GM19025 (cell line): ENCODE results near the gene TRAPPC12.
A peak's percentile ranks its signal among the peaks of the same experiment; 100 is the strongest.
"Not testable (repeated sequence)": the region's sequence is repeated elsewhere in the genome, so short reads cannot be mapped to it uniquely, and the experiment has no call there.

Source experiments
- ATAC-seq: cut with Tn5 transposase; IDR thresholded peaks from one replicate; pipeline ENCODE4 v1.9.1; 2021; ENCODE audit warnings: mild to moderate bottlenecking, low read depth, moderate library complexity; ENCODE audit not compliant: unreplicated experiment

The TRAPPC12 gene

DNA sequence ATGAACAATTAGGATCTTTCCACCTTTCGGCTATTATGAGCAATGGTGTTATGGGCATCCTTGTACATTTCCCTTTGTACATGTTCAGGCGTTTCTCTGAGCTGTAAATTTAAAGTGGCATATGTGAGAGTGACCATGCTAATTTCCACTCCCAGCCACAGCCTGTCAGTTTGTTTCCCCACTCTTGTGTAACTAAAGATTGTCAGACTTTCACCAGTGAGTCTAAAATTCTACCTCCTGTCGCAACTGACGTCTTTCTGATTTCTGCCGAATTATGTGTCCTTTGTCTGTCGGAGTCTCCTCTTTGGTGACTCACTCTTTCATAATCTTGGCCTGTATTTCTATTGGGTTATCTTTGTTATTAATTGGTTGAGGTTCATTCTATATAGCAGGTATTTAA, 50.7 kb downstream of the TRAPPC12 start:
- no peak for ATAC-seq

DNA sequence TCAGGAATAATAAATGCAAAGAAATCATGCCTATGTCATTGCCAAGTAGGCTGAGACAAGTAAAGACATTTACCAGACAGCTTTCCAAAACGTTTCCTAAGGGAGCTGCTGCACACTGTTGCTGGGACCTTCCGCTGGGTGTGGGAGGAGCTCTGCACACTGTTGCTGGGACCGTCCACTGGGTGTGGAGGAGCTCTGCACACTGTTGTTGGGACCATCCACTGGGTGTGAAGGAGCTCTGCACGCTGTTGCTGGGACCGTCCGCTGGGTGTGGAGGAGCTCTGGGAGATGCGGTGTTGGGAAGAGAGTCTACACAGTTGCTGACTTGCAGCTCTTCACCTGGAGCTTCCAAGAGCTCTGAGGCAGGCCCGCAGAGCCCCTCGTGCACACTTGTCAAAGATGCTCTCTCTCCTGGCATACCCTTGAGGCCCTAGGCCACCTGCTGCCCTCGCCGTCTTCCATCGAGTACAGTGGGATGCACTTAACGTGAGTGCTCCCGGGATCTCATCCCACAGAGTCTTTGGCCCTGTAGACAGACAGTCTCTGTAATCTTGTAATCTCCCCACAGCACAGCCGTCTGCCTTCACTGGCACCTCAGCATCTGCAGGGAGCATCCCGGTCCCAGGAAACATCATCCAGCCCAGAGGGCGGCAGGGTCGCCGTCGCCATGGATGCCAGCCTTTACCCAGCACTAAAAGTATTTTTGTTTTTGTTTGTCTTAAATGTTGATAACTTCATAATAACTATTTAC, 51.4 kb downstream of the TRAPPC12 start:
- ATAC-seq: no peak

DNA sequence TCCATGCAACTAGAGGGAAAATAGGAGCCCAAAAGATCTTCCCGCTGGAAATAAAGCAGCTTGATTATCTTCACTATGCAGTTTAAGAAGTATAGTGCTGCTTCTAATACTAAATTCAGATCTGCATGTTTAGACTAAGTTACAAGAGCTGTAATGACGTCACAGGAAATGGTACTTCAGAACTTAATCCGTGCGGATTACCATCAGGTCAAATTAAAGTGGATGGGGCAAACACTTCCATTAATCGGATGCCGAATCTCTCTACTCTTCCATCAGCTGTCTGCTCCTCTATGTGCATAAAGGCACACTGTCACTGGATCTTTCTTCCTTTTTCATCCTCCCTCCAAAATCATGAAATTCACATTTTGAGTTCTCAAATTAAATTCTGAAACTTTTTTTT, 52.6 kb downstream of the TRAPPC12 start:
- no peak for ATAC-seq

GRCh38 chr2:3432693-3433338, 53.3 kb downstream of the TRAPPC12 start:
- ATAC-seq: no peak

DNA sequence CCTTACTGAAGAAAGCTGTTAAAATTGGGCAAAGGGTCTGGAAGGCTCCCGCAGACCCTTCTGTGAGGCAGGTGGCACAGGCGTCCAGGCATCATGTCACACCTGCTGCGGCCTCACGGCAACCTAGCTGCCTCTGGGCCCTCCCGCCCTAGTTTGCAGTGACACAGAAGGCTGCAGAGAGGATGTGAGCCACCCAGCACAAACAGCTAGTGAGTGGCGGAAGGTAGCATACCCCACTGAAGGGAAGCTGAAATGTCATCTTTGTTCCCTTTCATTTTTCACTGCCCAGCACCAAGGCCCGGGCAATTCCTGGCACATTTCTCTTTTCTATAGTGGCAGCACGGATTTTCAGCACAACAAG, 53.8 kb downstream of the TRAPPC12 start:
- ATAC-seq: no peak

GRCh38 chr2:3433776-3434400, 54.4 kb downstream of the TRAPPC12 start:
- ATAC-seq: no peak

DNA sequence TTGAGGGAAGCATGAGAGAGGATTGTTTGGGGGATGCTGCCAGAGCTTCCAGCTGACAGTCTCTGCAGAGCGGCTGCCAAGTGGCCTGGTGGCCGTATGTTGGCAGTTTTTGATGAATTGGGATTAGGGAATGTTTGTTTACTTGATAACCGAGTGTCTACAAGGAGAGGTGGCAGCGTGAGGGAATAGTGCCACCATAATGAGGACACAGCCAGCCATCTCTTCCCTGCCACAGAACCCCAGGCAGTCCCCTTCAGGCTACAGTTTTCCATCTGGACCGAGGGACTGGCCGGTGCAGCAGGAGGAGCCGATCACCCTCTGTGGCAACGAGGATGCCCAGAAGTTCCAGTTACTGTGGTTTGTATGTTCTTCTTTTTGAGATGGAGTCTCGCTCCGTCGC, 55.2 kb downstream of the TRAPPC12 start:
- no peak for ATAC-seq

DNA sequence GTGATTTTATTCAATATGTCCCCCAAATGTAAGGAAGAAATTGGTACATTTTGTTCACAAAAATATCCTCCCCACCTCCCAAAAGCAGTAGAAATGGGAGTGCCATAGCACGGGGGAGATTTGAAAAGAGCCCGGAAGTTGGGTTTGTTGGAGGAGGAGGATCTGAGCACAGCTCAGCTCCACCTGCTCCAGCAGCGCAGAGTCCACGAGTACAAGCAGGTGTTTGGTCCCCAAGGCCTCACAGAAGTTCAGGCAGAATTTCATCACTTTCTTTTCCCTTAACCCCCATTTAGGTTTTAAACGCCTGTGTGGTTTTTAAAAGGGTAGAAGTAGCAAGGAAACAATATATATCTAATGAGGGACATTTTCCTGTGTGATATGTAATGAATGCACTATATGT, 56.0 kb downstream of the TRAPPC12 start:
- ATAC-seq: no peak

- ATAC-seq: no peak
Observed at GRCh38 chr2:3440477-3440876, 61.0 kb downstream of the TRAPPC12 start.

GRCh38 chr2:3441465-3441864, 62.0 kb downstream of the TRAPPC12 start:
- no peak for ATAC-seq

GRCh38 chr2:3442185-3442584, 62.7 kb downstream of the TRAPPC12 start:
- peak; percentile 66 for ATAC-seq

DNA sequence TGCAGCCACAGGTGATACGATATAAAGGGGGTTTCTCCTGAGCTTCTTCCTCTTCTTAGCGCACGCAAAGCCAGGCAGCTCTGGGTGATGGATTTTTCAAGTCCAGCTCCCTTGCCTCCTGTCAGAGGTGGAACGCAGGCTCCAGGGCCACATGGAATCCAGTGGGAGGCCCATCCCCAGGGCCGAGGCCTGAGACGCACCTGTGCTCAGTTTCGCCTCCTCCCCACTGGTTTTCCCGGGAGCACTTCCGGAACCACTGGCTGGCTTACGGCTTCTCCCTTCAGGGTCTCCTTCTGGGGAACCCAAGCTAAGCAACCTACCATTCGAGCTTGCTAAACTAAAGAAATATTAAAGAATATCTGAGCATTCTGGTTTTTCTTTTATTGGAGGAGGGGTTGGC, 63.6 kb downstream of the TRAPPC12 start:
- ATAC-seq: no peak

DNA sequence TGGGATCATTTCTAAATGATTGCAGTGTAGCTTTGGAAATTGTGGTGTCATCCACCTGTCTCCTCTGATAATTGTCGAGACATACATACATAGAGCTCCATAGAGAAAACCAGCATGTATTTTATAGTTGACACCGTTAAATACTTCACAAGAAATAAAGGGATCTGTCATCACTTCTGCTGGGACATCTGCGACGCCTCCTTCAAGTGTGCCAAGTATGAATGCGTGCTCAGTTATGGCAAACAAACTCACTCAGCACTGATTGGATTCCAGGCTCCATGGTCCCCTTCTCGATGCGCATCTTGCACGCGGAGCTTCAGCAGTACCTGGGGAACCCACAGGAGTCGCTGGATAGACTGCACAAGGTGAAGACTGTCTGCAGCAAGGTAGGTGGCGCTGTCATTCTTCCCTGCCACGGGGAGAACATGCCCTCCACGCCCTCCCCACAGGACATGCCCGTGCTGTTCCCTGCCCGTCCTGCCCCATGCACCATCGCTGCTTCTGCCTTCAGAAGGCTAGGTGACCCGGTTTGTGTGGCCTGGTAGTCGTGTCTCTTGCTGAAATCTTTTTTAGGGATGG, 64.1 kb downstream of the TRAPPC12 start:
- ATAC-seq: no peak

DNA sequence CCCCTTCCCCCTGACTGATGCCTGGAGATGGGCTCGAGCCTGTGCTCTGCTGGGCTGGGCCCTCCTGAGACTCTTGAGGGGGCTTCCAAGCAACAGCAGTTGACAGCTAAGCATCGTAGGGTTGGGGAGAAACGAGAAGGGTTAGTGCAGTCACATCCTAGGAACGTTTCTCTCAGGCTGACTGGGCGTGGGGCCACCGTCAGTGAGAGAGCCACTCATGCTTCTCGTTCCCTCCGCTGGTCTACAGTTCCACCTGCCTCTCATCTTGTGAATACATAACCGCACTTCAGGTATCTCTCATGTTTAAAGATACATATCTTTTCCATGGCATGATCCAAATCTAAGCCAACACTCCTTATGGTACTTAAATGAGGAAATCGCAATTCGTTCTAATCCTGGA, 66.4 kb downstream of the TRAPPC12 start:
- ATAC-seq: no peak

DNA sequence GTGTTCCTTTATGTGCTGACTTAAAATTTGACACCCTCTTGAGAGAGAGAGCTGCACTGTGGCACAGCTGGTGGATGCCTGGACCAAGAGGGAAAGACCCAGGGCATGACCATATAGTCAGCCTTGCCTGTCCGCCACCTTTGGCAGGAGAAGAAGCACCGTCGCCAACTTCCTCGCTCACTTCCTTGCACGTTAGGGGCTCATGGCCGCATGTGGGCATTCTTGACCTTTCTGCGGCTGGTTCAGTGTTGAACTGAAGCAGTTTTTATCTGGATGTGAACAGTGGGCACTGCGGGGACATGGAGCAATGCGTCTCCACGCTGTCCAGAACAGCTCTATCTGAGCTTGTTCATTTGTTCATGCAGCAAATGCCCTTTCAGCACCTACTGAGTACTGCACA, 66.9 kb downstream of the TRAPPC12 start:
- no peak for ATAC-seq

DNA sequence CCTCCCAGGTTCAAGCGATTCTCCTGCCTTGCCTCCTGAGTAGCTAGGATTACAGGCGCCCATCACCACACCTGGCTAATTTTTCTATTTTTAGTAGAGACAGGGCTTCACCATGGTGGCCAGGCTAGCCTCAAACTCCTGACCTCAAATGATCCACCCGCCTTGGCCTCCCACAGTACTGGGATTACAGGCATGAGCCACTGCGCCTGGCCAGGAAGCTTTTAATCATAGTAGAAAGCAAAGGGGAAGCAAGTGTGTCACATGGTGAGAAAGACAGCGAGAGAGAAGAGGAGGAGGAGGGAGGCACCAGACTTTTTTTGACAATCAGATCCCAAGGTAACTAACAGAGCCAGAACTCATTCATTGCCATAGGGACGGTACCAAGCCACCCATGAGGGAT, 67.7 kb downstream of the TRAPPC12 start:
- ATAC-seq: not testable (repeated sequence)

DNA sequence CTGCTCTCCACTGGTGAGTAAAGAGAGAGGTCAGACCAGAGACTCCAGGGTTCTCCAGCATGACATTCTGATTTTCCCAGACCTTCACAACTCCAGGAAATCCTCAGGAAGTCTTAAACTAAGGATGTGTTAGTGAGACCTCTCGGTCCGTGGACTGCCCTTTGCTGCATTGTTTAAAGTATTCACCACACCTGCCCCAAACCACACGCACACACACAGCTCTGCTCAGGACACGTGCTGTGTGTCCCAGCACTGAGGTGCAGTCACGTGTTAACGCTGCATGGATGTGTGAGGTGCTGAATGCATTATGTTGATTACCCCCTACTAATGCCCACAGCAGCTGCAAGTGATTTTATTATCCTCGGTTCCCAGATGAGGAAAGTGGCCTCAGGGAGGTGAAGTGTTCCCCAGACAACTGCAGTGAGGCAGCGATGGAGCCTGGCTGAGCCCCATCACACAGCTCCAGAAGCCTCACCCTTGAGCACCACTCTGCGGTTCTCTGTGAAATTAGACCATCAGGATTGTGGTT, 68.4 kb downstream of the TRAPPC12 start:
- no peak for ATAC-seq

DNA sequence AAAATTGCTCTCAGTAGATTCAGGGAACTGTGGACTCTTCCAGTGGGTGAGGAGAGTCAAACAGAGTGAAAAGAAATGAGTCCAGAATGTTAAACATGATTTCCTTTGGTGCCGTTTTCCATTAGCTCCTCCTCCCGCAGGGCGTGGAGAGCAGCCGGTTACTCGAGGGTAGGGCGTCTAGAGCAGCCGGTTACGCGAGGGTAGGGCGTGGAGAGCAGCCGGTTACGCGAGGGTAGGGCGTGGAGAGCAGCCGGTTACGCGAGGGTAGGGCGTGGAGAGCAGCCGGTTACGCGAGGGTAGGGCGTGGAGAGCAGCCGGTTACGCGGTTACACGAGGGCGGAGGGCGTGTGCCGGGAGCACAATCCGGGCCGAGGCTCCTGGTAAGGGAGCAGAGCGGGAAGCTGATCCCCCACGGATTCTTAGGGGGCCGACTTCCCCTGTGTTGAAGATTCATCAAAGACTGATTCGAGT, 69.0 kb downstream of the TRAPPC12 start:
- not testable (repeated sequence) for ATAC-seq

DNA sequence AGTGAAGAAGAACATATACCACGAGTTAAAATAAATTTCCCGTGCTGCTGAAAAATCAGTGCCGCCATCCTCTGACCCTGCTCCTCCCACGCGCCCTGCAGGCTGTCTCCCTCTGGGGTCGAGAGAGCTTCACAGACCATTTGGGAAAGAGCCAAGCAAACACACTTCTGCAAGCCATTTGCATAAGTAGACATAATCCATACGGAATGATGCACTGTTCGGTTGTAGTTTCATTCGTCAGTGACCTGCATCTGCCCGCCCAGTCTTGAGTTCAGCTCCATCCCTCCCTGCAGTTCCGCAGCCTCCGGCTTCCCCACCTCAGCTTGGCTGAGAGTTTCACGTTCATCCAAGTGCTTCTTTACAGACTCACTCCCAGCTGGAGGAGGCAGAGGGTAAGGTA, 69.6 kb downstream of the TRAPPC12 start:
- ATAC-seq: no peak

DNA sequence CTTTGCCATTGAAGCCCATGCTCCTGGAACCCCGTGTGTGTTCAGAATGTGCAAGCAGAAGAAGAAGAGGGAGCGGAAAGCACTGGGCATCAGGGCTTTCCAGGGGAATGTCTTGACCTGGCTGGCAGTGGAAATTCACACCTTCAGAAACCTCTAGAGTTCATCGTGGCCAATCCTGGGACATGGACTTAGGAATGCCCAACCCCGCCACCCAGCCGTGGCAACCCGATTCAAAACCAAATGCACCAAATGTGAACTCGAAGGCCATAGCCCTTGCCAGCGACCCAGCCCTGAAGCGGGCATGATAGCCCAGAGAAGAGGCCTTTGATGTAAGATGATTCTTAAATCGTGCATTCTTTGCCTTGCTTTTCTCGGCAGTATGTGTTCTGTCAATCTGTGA, 70.4 kb downstream of the TRAPPC12 start:
- ATAC-seq: no peak

GRCh38 chr2:3450385-3451010, 71.0 kb downstream of the TRAPPC12 start:
- no peak for ATAC-seq
